Measurements from ENCODE around the gene SERGEF.
"Not testable (repeated sequence)": the region's sequence is repeated elsewhere in the genome, so short reads cannot be mapped to it uniquely, and the experiment has no call there.

SERGEF gene

GRCh38 chr11:18000128-18000527 lies 12.7 kb downstream of the SERGEF start:
- FAIRE-seq: not testable (repeated sequence)

DNA sequence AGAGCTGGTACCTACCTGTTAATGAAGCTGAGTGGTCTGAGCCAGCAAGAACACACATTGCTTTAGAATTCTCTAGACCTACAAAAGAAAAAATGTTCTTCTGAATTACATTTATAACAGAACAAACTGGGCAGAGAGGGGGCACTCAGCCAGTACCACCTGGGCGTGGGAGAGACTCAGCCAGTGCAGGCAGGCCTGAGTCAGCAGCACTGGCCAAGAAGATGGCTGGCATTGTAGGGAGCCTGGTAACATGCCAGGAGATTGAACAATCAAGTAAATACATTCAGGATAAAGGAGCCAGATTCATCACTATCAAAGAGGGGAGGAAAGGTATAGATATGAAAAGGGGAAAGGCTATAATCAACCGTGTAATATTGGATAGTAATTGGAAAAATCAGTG lies 19.9 kb downstream of the SERGEF start:
- FAIRE-seq: no peak

- FAIRE-seq: peak; percentile 94
Measured at GRCh38 chr11:17991783-17992433, 20.9 kb downstream of the SERGEF start.

- FAIRE-seq: no peak
Measured at GRCh38 chr11:17989306-17989705, 23.5 kb downstream of the SERGEF start.

GRCh38 chr11:17988465-17988864 lies 24.4 kb downstream of the SERGEF start:
- FAIRE-seq: no peak

GRCh38 chr11:17987826-17988225 lies 25.0 kb downstream of the SERGEF start:
- FAIRE-seq: no peak

- no peak for FAIRE-seq
Measured at GRCh38 chr11:17986711-17987220, 26.1 kb downstream of the SERGEF start.

- FAIRE-seq: no peak
Measured at GRCh38 chr11:17986007-17986710, 26.7 kb downstream of the SERGEF start.

- FAIRE-seq: no peak
Measured at GRCh38 chr11:17985517-17985916, 27.3 kb downstream of the SERGEF start.

- no peak for FAIRE-seq
Measured at GRCh38 chr11:17983569-17983968, 29.3 kb downstream of the SERGEF start.

DNA sequence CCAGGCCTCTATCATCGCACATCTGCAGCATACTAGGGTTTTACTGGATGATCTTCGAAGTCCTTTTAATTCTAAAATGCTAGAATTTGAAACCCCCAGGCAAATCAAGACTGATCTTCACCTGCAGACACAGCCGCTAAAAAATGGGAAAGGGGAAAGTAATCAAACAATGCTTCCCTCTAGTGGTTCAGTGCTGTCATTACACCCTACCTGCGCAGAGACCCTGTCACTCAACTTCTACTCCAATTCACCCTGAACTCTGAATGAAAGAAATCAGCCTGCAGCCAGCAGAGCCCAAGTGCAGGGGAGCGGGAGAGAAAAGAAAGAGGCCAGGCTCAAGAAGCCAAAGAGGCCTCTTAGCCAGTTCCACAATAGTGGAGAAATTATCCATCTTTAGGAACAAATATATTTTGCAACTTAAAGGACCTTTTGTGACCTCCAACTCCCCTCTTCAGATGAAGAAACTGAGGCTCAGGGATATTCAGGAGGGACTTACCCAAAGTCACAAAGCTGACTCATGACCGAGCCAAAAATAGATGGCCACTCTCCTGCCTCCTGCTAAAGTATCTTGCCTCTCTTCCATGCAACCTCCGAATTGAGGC lies 33.0 kb downstream of the SERGEF start:
- no peak for FAIRE-seq

DNA sequence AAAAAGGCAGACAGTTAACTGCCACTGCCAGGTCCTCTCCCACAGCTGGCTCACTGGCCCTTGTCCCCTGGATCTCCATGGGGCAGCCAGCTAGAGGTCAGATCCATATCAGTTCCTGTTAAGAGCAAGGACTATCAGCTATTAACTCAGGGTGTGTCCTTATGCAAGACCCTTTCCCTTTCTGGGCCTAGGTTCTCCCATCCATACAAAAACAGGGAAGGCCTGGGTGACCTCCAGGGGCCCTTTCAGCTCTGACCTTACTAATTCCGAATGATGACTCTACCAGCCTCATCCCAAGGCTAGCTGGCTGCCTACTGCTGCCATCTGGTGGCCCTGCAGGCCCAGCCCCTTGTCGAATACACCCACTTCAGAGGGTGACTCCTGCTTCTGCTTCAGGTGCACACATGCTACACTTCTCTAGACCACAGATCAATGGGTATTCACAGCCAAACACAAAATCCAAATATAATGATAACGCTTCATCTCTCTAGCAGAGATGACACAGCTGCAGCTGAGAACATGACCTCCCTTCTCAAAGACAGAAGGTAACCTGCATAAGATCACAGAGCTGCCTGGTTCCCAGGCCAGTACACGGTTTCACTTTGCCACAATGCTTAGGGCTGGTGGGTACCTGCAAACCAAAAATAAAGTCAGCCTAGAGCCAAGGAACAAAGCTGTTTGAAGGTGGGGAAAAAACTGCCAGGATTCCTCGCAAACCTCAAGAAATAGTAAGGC lies 34.1 kb downstream of the SERGEF start:
- FAIRE-seq: no peak

DNA sequence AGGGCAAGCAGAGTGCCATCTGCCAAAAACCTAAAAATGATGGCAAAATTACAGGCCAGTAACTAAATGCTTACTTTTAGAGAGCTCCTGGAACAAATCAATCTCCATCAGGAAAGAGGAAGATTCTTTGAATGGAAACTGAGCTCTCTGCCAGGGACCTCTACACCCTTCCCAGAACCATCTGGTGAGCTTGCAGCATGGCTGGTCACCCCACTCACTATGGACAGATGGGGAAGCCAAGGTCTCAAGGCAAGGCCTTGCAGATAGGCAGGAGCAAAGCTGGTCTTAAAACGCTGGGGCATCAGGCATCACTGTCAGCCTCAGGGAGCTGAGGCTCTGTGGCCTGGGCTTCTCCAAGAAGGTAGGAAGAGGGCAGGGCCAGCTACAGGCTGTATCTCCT lies 36.2 kb downstream of the SERGEF start:
- no peak for FAIRE-seq

GRCh38 chr11:17974246-17974645 lies 38.6 kb downstream of the SERGEF start:
- FAIRE-seq: no peak

DNA sequence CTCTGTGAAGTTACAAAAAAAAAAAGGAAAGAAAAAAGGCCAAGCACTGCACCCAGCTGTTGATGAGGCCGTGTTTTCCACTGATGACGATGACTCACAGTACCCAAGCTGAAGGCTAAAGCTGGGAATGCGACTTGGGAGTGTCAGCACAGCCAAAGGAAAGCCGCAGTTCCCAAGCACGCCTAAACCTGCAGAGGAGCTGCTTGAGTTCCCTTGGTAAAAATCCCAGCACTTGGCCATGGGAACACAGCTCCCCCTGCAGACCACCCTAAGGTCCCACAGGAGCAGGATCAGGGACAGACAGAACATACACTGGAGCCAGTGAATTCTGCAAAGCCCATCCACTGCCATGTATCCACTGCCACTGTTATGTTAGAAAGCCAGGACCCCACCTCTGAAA lies 39.9 kb downstream of the SERGEF start:
- FAIRE-seq: no peak

- no peak for FAIRE-seq
Measured at GRCh38 chr11:17968206-17968605, 44.6 kb downstream of the SERGEF start.

- FAIRE-seq: no peak
Measured at GRCh38 chr11:17967661-17968060, 45.2 kb downstream of the SERGEF start.

GRCh38 chr11:17960091-17960490 lies 52.8 kb downstream of the SERGEF start:
- FAIRE-seq: no peak

DNA sequence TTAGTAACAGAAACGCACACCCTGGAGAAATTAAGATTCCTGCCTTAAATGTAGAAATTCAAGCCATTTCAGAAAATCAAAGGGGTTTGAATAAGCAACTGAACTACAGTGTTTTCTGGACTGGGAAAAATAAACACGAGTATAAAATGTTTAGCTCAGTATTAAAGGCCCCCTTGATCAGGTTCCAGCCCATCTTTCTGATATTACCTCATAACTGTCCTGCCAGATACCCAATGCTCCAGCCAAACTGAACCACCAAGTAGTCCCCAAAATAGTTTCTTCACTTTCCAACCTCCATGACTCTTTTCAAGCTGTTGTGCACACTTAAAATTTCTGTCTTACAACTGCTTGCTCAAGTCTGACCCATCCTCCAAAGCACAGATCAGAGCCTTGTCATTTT lies 54.4 kb downstream of the SERGEF start:
- no peak for FAIRE-seq

DNA sequence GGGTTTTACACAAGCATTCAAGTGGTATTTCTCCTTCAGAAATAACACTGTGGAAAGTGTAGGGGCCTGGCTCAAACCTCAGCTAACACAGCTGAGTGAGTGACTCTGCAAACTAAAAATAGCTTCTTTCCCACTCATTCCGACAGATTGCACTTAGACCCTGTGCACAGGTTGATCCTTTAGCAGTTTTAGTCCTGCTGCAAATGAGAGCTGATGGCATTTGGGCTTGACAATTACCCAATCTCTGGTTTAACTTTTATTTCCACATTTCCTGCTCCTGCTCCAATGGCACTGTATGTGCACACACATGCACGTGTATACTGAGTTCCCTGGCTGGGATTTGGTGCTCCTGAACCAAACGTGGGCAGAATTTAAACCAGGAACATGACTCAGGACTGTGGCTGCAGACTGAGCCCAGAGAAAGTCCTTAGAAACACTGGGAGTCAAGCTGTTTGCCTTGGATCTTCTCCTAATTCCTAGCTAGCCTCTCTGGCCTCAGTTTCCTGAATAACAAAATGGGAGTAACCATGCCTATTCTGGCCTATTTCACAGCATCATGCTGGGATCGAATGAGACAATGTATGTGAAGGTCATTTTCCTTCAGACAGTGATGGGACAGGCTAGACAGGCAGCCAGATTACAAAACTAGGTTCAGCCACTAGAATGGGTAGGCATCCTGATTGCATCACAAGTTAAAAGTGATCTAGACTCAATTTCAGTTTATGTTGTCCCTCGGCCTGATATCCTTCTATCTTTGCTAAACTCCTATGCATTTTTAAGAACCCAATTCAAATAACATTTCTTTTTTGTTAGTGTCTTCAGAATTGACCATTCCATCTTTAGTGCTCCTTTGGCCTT lies 58.2 kb downstream of the SERGEF start:
- no peak for FAIRE-seq

DNA sequence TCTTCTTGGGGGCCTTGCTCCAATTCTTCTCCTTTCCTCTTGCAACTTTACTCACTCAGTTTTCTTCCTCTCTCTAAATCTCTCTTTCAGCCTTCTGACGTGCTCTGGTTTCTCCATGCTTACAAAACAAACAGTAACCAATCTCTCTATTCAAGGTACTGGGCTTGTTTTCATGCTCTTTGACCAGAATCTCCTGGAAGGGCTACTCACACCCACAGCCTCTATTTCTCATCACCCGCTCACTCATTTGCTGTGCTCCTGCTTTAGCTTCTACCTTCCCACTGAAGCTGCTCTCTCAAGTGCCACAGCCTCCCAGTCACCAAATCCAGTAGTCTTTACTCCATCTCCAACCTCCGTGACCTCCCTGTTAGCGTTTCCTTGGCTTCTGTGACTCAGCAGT lies 60.4 kb downstream of the SERGEF start:
- no peak for FAIRE-seq

GRCh38 chr11:17951685-17952388 lies 61.0 kb downstream of the SERGEF start:
- no peak for FAIRE-seq
